Measurements from ENCODE around the gene KASH5.

The KASH5 gene

GRCh38 chr19:49413348-49413747 lies 25.3 kb downstream of the KASH5 start:
- Histone ChIP-seq H3K4me1 (ENCODE audit: control insufficient read depth, low read length) (peaks cover 77% of the 10 kb centered on the region), H3F3A (ENCODE audit: control insufficient read depth, insufficient read depth) (peaks cover 14% of the 10 kb centered on the region; the same call in 1 of the 2 replicates), H3K27ac (ENCODE audit: low read depth, low read length) (no peak overlapping the region), H3K27me3 (ENCODE audit: control insufficient read depth, low read length) (no peaks in the 10 kb centered on the region), H3K9me2 (replicated peaks; ENCODE audit: control insufficient read depth, low read length) (no peaks in the 10 kb centered on the region), H3K9me3 (ENCODE audit: control insufficient read depth, insufficient read depth, low read length) (no peaks in the 10 kb centered on the region), H3K4me2 (ENCODE audit: low read length) (no peak overlapping the region), H3K79me2 (ENCODE audit: control insufficient read depth, low read length) (no peaks in the 10 kb centered on the region), H3K4me3 (ENCODE audit: low read length) (no peak overlapping the region), H3K36me3 (ENCODE audit: control insufficient read depth, low read length) (no peaks in the 10 kb centered on the region), H4K20me1 (ENCODE audit: control insufficient read depth, insufficient read depth, low read depth, low read length) (no peaks in the 10 kb centered on the region)
- no peak for TF ChIP-seq EZH2phosphoT487 (IDR thresholded peaks at IDR 0.05; ENCODE audit: borderline replicate concordance, low read length)
- no peak for TF ChIP-seq CTCF (IDR thresholded peaks at IDR 0.05; ENCODE audit: low read depth, low read length, poor library complexity, severe bottlenecking)

GRCh38 chr19:49414256-49414655 lies 26.2 kb downstream of the KASH5 start:
- H3K4me3 ChIP-seq (ENCODE audit: low read length) = no peak overlapping the region
- H4K20me1 ChIP-seq (ENCODE audit: control insufficient read depth, insufficient read depth, low read depth, low read length) = no peaks in the 10 kb centered on the region
- H3K9me3 ChIP-seq (ENCODE audit: control insufficient read depth, insufficient read depth, low read length) = no peaks in the 10 kb centered on the region
- H3F3A ChIP-seq (ENCODE audit: control insufficient read depth, insufficient read depth) = peaks cover 13% of the 10 kb centered on the region; the same call in 1 of the 2 replicates
- H3K9me2 ChIP-seq (replicated peaks; ENCODE audit: control insufficient read depth, low read length) = no peaks in the 10 kb centered on the region
- no peaks in the 10 kb centered on the region for H3K36me3 ChIP-seq (ENCODE audit: control insufficient read depth, low read length)
- TF ChIP-seq EZH2phosphoT487 (IDR thresholded peaks at IDR 0.05; ENCODE audit: borderline replicate concordance, low read length) = no peak
- TF ChIP-seq CTCF (IDR thresholded peaks at IDR 0.05; ENCODE audit: low read depth, low read length, poor library complexity, severe bottlenecking) = no peak
- no peaks in the 10 kb centered on the region for H3K79me2 ChIP-seq (ENCODE audit: control insufficient read depth, low read length)
- H3K4me2 ChIP-seq (ENCODE audit: low read length) = no peak overlapping the region
- H3K27me3 ChIP-seq (ENCODE audit: control insufficient read depth, low read length) = peaks cover 2% of the 10 kb centered on the region; the same call in 1 of the 2 replicates
- peaks cover 71% of the 10 kb centered on the region for H3K4me1 ChIP-seq (ENCODE audit: control insufficient read depth, low read length)
- no peak overlapping the region for H3K27ac ChIP-seq (ENCODE audit: low read depth, low read length)

GRCh38 chr19:49415102-49415809 lies 27.2 kb downstream of the KASH5 start:
- no peaks in the 10 kb centered on the region for H3K79me2 ChIP-seq (ENCODE audit: control insufficient read depth, low read length)
- no peaks in the 10 kb centered on the region for H4K20me1 ChIP-seq (ENCODE audit: control insufficient read depth, insufficient read depth, low read depth, low read length)
- H3K27ac ChIP-seq (ENCODE audit: low read depth, low read length) = peak overlapping the region; percentile 4
- peaks cover 5% of the 10 kb centered on the region; the same call in 1 of the 2 replicates for H3F3A ChIP-seq (ENCODE audit: control insufficient read depth, insufficient read depth)
- no peaks in the 10 kb centered on the region for H3K9me2 ChIP-seq (replicated peaks; ENCODE audit: control insufficient read depth, low read length)
- H3K4me2 ChIP-seq (ENCODE audit: low read length) = peak overlapping the region; percentile 46
- peaks cover 3% of the 10 kb centered on the region; the same call in 1 of the 2 replicates for H3K27me3 ChIP-seq (ENCODE audit: control insufficient read depth, low read length)
- H3K9me3 ChIP-seq (ENCODE audit: control insufficient read depth, insufficient read depth, low read length) = no peaks in the 10 kb centered on the region
- H3K4me1 ChIP-seq (ENCODE audit: control insufficient read depth, low read length) = peaks cover 61% of the 10 kb centered on the region
- peak overlapping the region; percentile 25 for H3K4me3 ChIP-seq (ENCODE audit: low read length)
- TF ChIP-seq CTCF (IDR thresholded peaks at IDR 0.05; ENCODE audit: low read depth, low read length, poor library complexity, severe bottlenecking) (no peak), EZH2phosphoT487 (IDR thresholded peaks at IDR 0.05; ENCODE audit: borderline replicate concordance, low read length) (no peak)
- H3K36me3 ChIP-seq (ENCODE audit: control insufficient read depth, low read length) = no peaks in the 10 kb centered on the region

Measured in DOHH2 (cell line).